ENCODE measurements around the gene SP140. TPM values are rescaled to one million over a fixed set of nuclear protein-coding genes. Genes with fewer than 3 reads are reported as not detected.
"Not testable (repeated sequence)": the region's sequence is repeated elsewhere in the genome, so short reads cannot be mapped to it uniquely, and the experiment has no call there.

SP140 gene
- total RNA-seq, 2 donors from 2014 or later: 1.7 to 2.2 TPM

DNA sequence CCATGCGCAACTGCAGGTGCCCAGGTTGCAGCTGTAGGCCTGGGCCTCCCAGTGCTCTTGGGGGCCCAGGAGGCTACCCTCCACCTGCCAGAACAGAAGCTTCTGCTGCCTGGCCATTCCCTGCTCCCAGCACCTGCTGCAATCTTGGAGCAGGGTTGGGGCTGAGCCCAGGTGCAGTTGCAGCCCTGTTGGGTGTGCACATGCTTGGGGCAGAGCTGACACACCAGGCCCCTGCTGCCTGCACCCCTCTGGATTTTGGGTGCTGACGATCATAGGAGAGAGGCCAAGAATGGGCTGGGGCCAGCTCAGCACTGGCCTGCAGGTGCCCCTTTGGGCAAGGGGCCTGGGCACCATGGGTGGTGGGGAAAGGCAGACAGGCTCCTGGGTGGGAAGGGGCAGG is 80.9 kb downstream of the SP140 start:
- TF ChIP-seq, protein P1, sequence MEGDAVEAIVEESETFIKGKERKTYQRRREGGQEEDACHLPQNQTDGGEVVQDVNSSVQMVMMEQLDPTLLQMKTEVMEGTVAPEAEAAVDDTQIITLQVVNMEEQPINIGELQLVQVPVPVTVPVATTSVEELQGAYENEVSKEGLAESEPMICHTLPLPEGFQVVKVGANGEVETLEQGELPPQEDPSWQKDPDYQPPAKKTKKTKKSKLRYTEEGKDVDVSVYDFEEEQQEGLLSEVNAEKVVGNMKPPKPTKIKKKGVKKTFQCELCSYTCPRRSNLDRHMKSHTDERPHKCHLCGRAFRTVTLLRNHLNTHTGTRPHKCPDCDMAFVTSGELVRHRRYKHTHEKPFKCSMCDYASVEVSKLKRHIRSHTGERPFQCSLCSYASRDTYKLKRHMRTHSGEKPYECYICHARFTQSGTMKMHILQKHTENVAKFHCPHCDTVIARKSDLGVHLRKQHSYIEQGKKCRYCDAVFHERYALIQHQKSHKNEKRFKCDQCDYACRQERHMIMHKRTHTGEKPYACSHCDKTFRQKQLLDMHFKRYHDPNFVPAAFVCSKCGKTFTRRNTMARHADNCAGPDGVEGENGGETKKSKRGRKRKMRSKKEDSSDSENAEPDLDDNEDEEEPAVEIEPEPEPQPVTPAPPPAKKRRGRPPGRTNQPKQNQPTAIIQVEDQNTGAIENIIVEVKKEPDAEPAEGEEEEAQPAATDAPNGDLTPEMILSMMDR (IDR thresholded peaks at IDR 0.05): no peak
- no peaks in the 10 kb centered on the region for H3K9me3 ChIP-seq
- no peaks in the 10 kb centered on the region for H3K27me3 ChIP-seq
- no peak overlapping the region for H3K27ac ChIP-seq
- no peak overlapping the region for H3K4me3 ChIP-seq
- DNase-seq: no peak
- intact Hi-C loops (cut with DNase I): no loop called here
- no peaks in the 10 kb centered on the region for H3K4me1 ChIP-seq
- H3K9ac ChIP-seq (ENCODE audit: low read depth in 2 of 2, low read length in 2 of 2): no peak overlapping the region
- H3K36me3 ChIP-seq: no peaks in the 10 kb centered on the region

DNA sequence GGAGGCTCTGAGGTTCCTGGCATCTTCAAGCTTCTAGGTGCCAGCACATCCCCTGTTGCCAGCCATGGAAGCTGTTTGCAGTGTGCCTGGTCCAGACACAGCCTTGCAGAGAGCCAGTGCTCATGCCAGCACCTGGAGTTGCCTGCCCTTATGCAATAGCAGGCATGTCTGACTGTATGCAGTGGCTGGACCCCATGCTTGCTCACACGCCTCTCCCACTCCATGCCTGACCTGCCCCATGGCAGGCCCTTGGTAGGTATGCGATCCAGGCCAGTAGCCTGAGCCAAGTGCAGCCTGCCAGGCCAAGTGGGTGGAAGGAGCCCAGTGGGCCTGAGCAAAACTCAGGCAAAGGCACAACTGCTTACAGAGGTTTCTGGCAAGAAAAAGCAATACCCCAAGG is 81.9 kb downstream of the SP140 start:
- Histone ChIP-seq H3K4me1 (no peaks in the 10 kb centered on the region), H3K36me3 (no peaks in the 10 kb centered on the region), H3K9ac (ENCODE audit: low read depth in 2 of 2, low read length in 2 of 2) (no peak overlapping the region), H3K27ac (no peak overlapping the region), H3K9me3 (no peaks in the 10 kb centered on the region), H3K27me3 (no peaks in the 10 kb centered on the region), H3K4me3 (no peak overlapping the region)
- intact Hi-C loops (cut with DNase I): no loop called here
- no peak for DNase-seq
- TF ChIP-seq, protein P1 (IDR thresholded peaks at IDR 0.05): no peak

DNA sequence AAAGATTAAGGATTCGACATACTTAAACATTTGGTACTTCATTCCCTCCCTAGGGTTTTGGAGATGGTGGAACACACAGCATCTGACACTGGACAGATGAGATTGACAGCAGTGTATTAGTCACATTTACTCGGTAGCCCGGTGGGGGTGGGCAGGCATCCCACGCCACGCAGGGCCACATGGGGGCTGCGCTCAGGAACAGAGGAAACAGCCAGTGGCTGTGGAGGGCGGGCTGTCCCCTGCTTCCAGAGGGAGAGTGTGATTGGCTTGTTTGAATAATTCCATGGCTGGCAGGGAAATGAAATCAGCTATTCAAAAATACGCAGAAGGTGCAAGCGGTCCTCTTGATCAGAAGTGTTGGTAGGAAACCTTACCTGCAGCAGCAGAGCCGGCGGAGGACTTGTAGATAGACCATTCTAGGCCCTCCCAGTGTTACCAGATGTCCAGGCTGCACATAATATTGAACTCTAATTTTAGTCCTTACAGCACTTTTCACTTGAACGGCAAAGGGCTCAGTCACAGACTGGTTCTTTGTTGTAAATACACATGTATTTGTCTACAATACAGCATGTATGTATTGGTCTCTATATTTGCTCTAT is 83.0 kb downstream of the SP140 start:
- TF ChIP-seq, protein P1 (IDR thresholded peaks at IDR 0.05): no peak

GRCh38 chr2:230310792-230311191 is 85.3 kb downstream of the SP140 start:
- H3K9me3 ChIP-seq; DNase-seq; H3K27ac ChIP-seq; H3K4me1 ChIP-seq; H3K27me3 ChIP-seq; intact Hi-C loops (cut with DNase I); H3K4me3 ChIP-seq; H3K36me3 ChIP-seq; H3K9ac ChIP-seq (ENCODE audit: low read depth in 2 of 2, low read length in 2 of 2): not testable (repeated sequence)

More for the DNA sequence above, 83.0 kb downstream of the SP140 start:
- H3K4me3 ChIP-seq: no peak overlapping the region
- H3K36me3 ChIP-seq: no peaks in the 10 kb centered on the region
- intact Hi-C loops (cut with DNase I): no loop called here
- no peaks in the 10 kb centered on the region for H3K9me3 ChIP-seq
- H3K27me3 ChIP-seq: no peaks in the 10 kb centered on the region
- no peak overlapping the region for H3K9ac ChIP-seq (ENCODE audit: low read depth in 2 of 2, low read length in 2 of 2)
- H3K27ac ChIP-seq: no peak overlapping the region
- no peak for DNase-seq
- no peaks in the 10 kb centered on the region for H3K4me1 ChIP-seq

DNA sequence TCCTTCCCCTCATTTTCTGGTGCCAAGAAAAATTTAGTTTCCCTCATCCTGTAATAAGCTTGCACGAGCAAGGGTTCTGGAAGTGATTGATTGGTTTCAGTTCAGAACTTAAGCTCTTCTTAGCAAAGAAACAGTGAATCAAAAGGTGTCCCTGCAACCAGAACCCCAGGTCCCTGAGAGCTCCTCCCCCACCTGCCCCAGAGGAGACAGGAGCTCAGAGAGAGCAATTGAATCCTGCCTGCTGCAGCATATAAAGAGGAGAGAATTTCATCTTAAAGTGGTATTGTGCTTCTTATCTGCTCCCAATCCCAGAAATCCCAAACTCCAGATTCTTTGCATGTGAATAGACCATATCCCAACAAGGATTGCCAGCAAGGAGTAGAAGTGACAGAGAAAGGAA is 86.1 kb downstream of the SP140 start:
- H3K36me3 ChIP-seq; H3K9me3 ChIP-seq; H3K27me3 ChIP-seq; H3K4me1 ChIP-seq; H3K27ac ChIP-seq; H3K4me3 ChIP-seq; H3K9ac ChIP-seq (ENCODE audit: low read depth in 2 of 2, low read length in 2 of 2); DNase-seq; intact Hi-C loops (cut with DNase I): not testable (repeated sequence)

DNA sequence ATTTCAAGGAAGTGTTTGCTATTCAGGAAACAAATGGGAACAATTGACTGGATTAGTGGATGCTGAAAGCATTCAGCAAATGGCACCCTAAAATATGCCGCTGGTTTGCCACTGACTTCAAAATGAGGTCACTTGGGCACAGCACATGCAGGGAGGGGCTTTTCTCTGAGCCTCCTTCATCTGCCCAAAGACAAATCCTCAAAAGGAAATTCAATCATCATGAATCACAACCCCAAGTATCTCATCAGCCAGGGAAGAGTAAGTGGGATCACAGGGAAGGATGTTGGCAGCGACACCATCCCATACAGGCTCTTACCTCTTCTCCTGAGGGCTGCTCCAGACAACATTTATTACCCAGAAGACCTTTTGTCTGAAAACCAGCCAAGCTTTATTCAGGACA is 87.1 kb downstream of the SP140 start:
- Histone ChIP-seq H3K4me1 (no peaks in the 10 kb centered on the region), H3K4me3 (no peak overlapping the region), H3K27me3 (no peaks in the 10 kb centered on the region), H3K9ac (ENCODE audit: low read depth in 2 of 2, low read length in 2 of 2) (no peak overlapping the region), H3K9me3 (no peaks in the 10 kb centered on the region), H3K36me3 (no peaks in the 10 kb centered on the region), H3K27ac (no peak overlapping the region)
- intact Hi-C loops (cut with DNase I): no loop called here
- DNase-seq: no peak
- TF ChIP-seq, protein P1 (IDR thresholded peaks at IDR 0.05): no peak

Data from colonic mucosa (tissue), 4 donors.